OCI-LY7 (cell line): Measurements from ENCODE around the gene CUEDC1.

Experiments used
- EZH2phosphoT487 ChIP-seq: fragments of 200-600 bp; sonication (generic); IDR thresholded peaks from 2 replicates; pipeline ENCODE4 v1.6.1; 2018; ENCODE audit warnings: low read depth, borderline replicate concordance, mild to moderate bottlenecking, mixed run types, antibody characterized with exemption, low read length, moderate library complexity, mixed read lengths
- TF ChIP-seq, protein P1 (sequence below): fragments of 200-600 bp; sonication (generic); conservative IDR thresholded peaks from 2 replicates; pipeline ENCODE4 v1.5.1; 2014; ENCODE audit warnings: mild to moderate bottlenecking, antibody characterized with exemption, low read length, moderate library complexity, mixed read lengths

GRCh38 chr17:57963149-57963511, 7.9 kb upstream of the CUEDC1 start:
- TF ChIP-seq EZH2phosphoT487: no peak
- TF ChIP-seq, protein P1, sequence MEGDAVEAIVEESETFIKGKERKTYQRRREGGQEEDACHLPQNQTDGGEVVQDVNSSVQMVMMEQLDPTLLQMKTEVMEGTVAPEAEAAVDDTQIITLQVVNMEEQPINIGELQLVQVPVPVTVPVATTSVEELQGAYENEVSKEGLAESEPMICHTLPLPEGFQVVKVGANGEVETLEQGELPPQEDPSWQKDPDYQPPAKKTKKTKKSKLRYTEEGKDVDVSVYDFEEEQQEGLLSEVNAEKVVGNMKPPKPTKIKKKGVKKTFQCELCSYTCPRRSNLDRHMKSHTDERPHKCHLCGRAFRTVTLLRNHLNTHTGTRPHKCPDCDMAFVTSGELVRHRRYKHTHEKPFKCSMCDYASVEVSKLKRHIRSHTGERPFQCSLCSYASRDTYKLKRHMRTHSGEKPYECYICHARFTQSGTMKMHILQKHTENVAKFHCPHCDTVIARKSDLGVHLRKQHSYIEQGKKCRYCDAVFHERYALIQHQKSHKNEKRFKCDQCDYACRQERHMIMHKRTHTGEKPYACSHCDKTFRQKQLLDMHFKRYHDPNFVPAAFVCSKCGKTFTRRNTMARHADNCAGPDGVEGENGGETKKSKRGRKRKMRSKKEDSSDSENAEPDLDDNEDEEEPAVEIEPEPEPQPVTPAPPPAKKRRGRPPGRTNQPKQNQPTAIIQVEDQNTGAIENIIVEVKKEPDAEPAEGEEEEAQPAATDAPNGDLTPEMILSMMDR: no peak
